Cardiac fibroblast (primary cell): ENCODE measurements around the gene CYB5B.

ENCODE experiments used
- DNase-seq, 2 donors: peaks; one replicate each; pipeline versions ENCODE4 v3.0.0 to v3.0.0-alpha.2; 2010; ENCODE audit warnings: low read depth in 2 of 2
- H3K4me3 ChIP-seq, 2 donors: replicated peaks in 1 of 2; 1 replicate in 1 of 2; 2 replicates in 1 of 2; pipeline ENCODE4 v1.5.1; 2011; ENCODE audit warnings: low read depth in 2 of 2, low read length in 2 of 2, mild to moderate bottlenecking in 2 of 2, moderate library complexity in 1 of 2
- CTCF ChIP-seq: IDR thresholded peaks from one replicate; pipeline ENCODE4 v1.5.1; 2011; ENCODE audit warnings: low read depth, mild to moderate bottlenecking, low read length, inconsistent platforms

The CYB5B gene

GRCh38 chr16:69513180-69513966 is 89.0 kb downstream of the CYB5B start:
- H3K4me3 ChIP-seq = no peak overlapping the region
- DNase-seq = peak in 1 of 2 donors; percentile 16
- TF ChIP-seq CTCF = no peak

GRCh38 chr16:69514356-69514755 is 89.9 kb downstream of the CYB5B start:
- no peak for DNase-seq
- H3K4me3 ChIP-seq = no peak overlapping the region
- TF ChIP-seq CTCF = no peak
